GM19324 (cell line): Measurements from ENCODE around the gene FAM13C.
"Not testable (repeated sequence)": the region's sequence is repeated elsewhere in the genome, so short reads cannot be mapped to it uniquely, and the experiment has no call there.

ENCODE experiments used
- ATAC-seq: cut with Tn5 transposase; IDR thresholded peaks from one replicate; pipeline ENCODE4 v1.9.1; 2021; ENCODE audit warnings: mild to moderate bottlenecking, moderate library complexity; ENCODE audit not compliant: unreplicated experiment, low FRiP score

FAM13C gene

GRCh38 chr10:59362144-59362958 lies at the start of gene FAM13C:
Gene FAM13C, minus strand, starts transcription at chr10:59362549. Its CDS starts 89 bp downstream, at chr10:59362460.
- no peak for ATAC-seq

- ATAC-seq, result no peak
Measured at GRCh38 chr10:59405235-59405634, 42.9 kb upstream of the FAM13C start.

GRCh38 chr10:59400214-59400613 lies 37.9 kb upstream of the FAM13C start:
- no peak for ATAC-seq

GRCh38 chr10:59399329-59399728 lies 37.0 kb upstream of the FAM13C start:
- ATAC-seq, result not testable (repeated sequence)

GRCh38 chr10:59397961-59398360 lies 35.6 kb upstream of the FAM13C start:
- no peak for ATAC-seq

GRCh38 chr10:59395984-59396383 lies 33.6 kb upstream of the FAM13C start:
- no peak for ATAC-seq

GRCh38 chr10:59393349-59393748 lies 31.0 kb upstream of the FAM13C start:
- ATAC-seq, result no peak

GRCh38 chr10:59391060-59391459 lies 28.7 kb upstream of the FAM13C start:
- no peak for ATAC-seq

GRCh38 chr10:59388671-59388976 lies 26.3 kb upstream of the FAM13C start:
- no peak for ATAC-seq

- no peak for ATAC-seq
Measured at GRCh38 chr10:59387951-59388670, 25.8 kb upstream of the FAM13C start.

- ATAC-seq, result no peak
Measured at GRCh38 chr10:59384761-59385160, 22.4 kb upstream of the FAM13C start.

GRCh38 chr10:59383908-59384307 lies 21.6 kb upstream of the FAM13C start:
- no peak for ATAC-seq

- no peak for ATAC-seq
Measured at GRCh38 chr10:59383436-59383835, 21.1 kb upstream of the FAM13C start.

- ATAC-seq, result no peak
Measured at GRCh38 chr10:59382831-59383295, 20.5 kb upstream of the FAM13C start.

- no peak for ATAC-seq
Measured at GRCh38 chr10:59381687-59382086, 19.3 kb upstream of the FAM13C start.

- ATAC-seq, result no peak
Measured at GRCh38 chr10:59376846-59377245, 14.5 kb upstream of the FAM13C start.

GRCh38 chr10:59375990-59376389 lies 13.6 kb upstream of the FAM13C start:
- no peak for ATAC-seq

GRCh38 chr10:59374916-59375315 lies 12.6 kb upstream of the FAM13C start:
- no peak for ATAC-seq

- no peak for ATAC-seq
Measured at GRCh38 chr10:59373071-59373470, 10.7 kb upstream of the FAM13C start.

GRCh38 chr10:59372543-59372942 lies 10.2 kb upstream of the FAM13C start:
- ATAC-seq, result no peak

GRCh38 chr10:59366290-59366689 lies 3.9 kb upstream of the FAM13C start:
- no peak for ATAC-seq

- ATAC-seq, result no peak
Measured at GRCh38 chr10:59363446-59363958, 1.2 kb upstream of the FAM13C start.
